ENCODE measurements around the gene PLCB1.

The PLCB1 gene

DNA sequence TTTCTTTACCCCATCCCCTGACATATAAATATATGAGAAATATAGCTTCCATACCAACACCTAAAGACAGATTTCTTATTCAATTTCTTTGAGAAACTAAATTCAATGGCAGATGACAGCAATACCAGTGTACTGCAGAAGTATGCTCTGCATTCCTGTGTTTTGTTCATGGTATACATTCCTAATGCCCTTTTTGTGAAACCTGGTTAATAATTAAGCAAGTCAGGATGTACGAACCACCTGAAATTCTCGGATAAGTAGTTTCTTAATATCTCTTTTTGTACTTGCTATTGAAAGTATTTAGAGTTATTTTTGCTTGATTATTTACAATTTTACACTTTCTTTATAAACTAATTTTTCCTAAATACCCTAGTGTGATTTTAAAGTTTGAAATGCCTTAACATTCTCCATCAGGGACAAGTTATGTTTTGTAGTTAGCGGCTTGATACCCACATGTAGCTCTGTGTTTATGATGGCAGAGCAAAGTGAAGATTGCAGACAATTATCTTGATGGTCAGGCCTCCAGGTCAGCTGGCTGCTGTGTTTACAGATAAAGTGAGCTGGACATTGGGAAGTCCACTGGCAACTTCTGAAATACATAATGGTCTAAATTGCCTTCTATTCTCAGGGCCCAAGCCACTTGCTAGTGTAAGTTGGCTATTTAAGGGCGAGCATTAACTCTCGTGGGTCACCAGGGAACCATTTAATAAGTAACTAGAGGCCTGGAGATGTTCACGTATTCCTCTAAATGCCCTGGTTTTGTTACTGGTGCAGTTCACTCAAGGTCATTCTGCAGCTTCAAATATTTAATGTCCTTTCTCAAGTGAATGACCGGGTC is 58.2 kb downstream of the PLCB1 start:
- no peaks in the 10 kb centered on the region for H3K4me1 ChIP-seq (ENCODE audit: control insufficient read depth, insufficient read depth, low read length)
- no peak overlapping the region for H3K27ac ChIP-seq (ENCODE audit: low read depth, low read length)
- H3K27me3 ChIP-seq (ENCODE audit: control insufficient read depth, insufficient read depth, low read length) = no peaks in the 10 kb centered on the region
- peaks cover 8% of the 10 kb centered on the region for H3K9me3 ChIP-seq (ENCODE audit: control insufficient read depth, insufficient read depth, low read depth, low read length)
- peaks cover 5% of the 10 kb centered on the region for H3K36me3 ChIP-seq (ENCODE audit: control insufficient read depth, insufficient read depth, low read length)
- no peak overlapping the region for H3K9ac ChIP-seq (ENCODE audit: low read length)
- no peak overlapping the region for H3K4me3 ChIP-seq (ENCODE audit: low read depth, low read length)

GRCh38 chr20:8194721-8195120 is 62.7 kb downstream of the PLCB1 start:
- H3K9me3 ChIP-seq (ENCODE audit: control insufficient read depth, insufficient read depth, low read depth, low read length) = peaks cover 8% of the 10 kb centered on the region
- H3K4me1 ChIP-seq (ENCODE audit: control insufficient read depth, insufficient read depth, low read length) = no peaks in the 10 kb centered on the region
- H3K9ac ChIP-seq (ENCODE audit: low read length) = no peak overlapping the region
- H3K4me3 ChIP-seq (ENCODE audit: low read depth, low read length) = no peak overlapping the region
- H3K27me3 ChIP-seq (ENCODE audit: control insufficient read depth, insufficient read depth, low read length) = no peaks in the 10 kb centered on the region
- H3K27ac ChIP-seq (ENCODE audit: low read depth, low read length) = no peak overlapping the region
- peaks cover 5% of the 10 kb centered on the region for H3K36me3 ChIP-seq (ENCODE audit: control insufficient read depth, insufficient read depth, low read length)

- Histone ChIP-seq H3K9ac (ENCODE audit: low read length) (no peak overlapping the region), H3K36me3 (ENCODE audit: control insufficient read depth, insufficient read depth, low read length) (peaks cover 5% of the 10 kb centered on the region), H3K27me3 (ENCODE audit: control insufficient read depth, insufficient read depth, low read length) (no peaks in the 10 kb centered on the region), H3K9me3 (ENCODE audit: control insufficient read depth, insufficient read depth, low read depth, low read length) (peaks cover 8% of the 10 kb centered on the region), H3K4me3 (ENCODE audit: low read depth, low read length) (no peak overlapping the region), H3K4me1 (ENCODE audit: control insufficient read depth, insufficient read depth, low read length) (no peaks in the 10 kb centered on the region), H3K27ac (ENCODE audit: low read depth, low read length) (no peak overlapping the region)
These were observed 64.0 kb downstream of the PLCB1 start for GRCh38 chr20:8196096-8196495.

DNA sequence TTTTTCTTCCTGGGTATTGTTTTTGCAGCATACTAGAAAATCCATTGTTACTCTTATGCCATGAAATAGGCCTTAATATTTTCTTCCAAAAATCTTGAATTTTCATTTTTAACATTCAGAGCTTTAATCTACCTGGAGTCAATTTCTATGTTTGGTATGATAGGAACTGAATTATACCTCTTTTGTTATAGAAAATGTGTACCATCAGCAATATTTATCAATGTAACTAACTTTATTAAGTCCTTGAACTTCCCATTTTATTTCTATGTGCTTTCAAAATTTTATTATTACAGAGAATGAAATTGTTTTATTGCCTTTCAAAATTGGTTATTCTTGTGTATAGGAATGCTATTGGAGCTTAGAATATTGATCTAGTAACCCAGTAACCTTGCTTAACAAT is 68.2 kb downstream of the PLCB1 start:
- H3K27me3 ChIP-seq (ENCODE audit: control insufficient read depth, insufficient read depth, low read length) = no peaks in the 10 kb centered on the region
- H3K9ac ChIP-seq (ENCODE audit: low read length) = no peak overlapping the region
- no peaks in the 10 kb centered on the region for H3K9me3 ChIP-seq (ENCODE audit: control insufficient read depth, insufficient read depth, low read depth, low read length)
- no peak overlapping the region for H3K27ac ChIP-seq (ENCODE audit: low read depth, low read length)
- H3K36me3 ChIP-seq (ENCODE audit: control insufficient read depth, insufficient read depth, low read length) = no peaks in the 10 kb centered on the region
- H3K4me3 ChIP-seq (ENCODE audit: low read depth, low read length) = no peak overlapping the region
- H3K4me1 ChIP-seq (ENCODE audit: control insufficient read depth, insufficient read depth, low read length) = no peaks in the 10 kb centered on the region

DNA sequence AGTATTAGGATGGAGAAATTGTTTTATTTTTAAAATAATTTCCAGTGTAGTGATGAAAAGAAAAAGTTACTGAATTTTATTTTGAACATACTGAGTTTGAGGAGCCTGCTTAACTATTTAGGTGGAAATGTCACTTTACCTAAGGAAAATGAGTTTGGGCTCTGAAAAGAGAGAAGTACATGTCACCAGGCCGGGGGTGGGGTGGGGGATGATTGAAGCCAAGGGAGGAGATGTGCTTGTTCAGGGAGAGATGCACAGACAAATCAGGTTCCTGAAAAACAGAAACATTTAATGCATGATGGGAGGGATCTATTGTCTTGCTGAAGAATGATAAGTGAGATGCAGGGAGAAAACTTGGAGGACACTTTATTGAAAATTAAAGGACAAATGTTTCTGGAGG is 71.3 kb downstream of the PLCB1 start:
- Histone ChIP-seq H3K9ac (ENCODE audit: low read length) (no peak overlapping the region), H3K27me3 (ENCODE audit: control insufficient read depth, insufficient read depth, low read length) (no peaks in the 10 kb centered on the region), H3K27ac (ENCODE audit: low read depth, low read length) (no peak overlapping the region), H3K36me3 (ENCODE audit: control insufficient read depth, insufficient read depth, low read length) (no peaks in the 10 kb centered on the region), H3K4me1 (ENCODE audit: control insufficient read depth, insufficient read depth, low read length) (no peaks in the 10 kb centered on the region), H3K4me3 (ENCODE audit: low read depth, low read length) (no peak overlapping the region), H3K9me3 (ENCODE audit: control insufficient read depth, insufficient read depth, low read depth, low read length) (no peaks in the 10 kb centered on the region)

GRCh38 chr20:8205996-8206395 is 73.9 kb downstream of the PLCB1 start:
- H3K9ac ChIP-seq (ENCODE audit: low read length) = no peak overlapping the region
- no peaks in the 10 kb centered on the region for H3K36me3 ChIP-seq (ENCODE audit: control insufficient read depth, insufficient read depth, low read length)
- H3K9me3 ChIP-seq (ENCODE audit: control insufficient read depth, insufficient read depth, low read depth, low read length) = no peaks in the 10 kb centered on the region
- H3K27ac ChIP-seq (ENCODE audit: low read depth, low read length) = no peak overlapping the region
- no peaks in the 10 kb centered on the region for H3K27me3 ChIP-seq (ENCODE audit: control insufficient read depth, insufficient read depth, low read length)
- no peak overlapping the region for H3K4me3 ChIP-seq (ENCODE audit: low read depth, low read length)
- H3K4me1 ChIP-seq (ENCODE audit: control insufficient read depth, insufficient read depth, low read length) = peaks cover 6% of the 10 kb centered on the region; the same call in 1 of the 2 replicates

GRCh38 chr20:8208226-8208625 is 76.2 kb downstream of the PLCB1 start:
- Histone ChIP-seq H3K27me3 (ENCODE audit: control insufficient read depth, insufficient read depth, low read length) (no peaks in the 10 kb centered on the region), H3K4me1 (ENCODE audit: control insufficient read depth, insufficient read depth, low read length) (peaks cover 11% of the 10 kb centered on the region; the same call in 1 of the 2 replicates), H3K4me3 (ENCODE audit: low read depth, low read length) (no peak overlapping the region), H3K9ac (ENCODE audit: low read length) (no peak overlapping the region), H3K36me3 (ENCODE audit: control insufficient read depth, insufficient read depth, low read length) (no peaks in the 10 kb centered on the region), H3K27ac (ENCODE audit: low read depth, low read length) (no peak overlapping the region), H3K9me3 (ENCODE audit: control insufficient read depth, insufficient read depth, low read depth, low read length) (no peaks in the 10 kb centered on the region)

GRCh38 chr20:8209061-8209460 is 77.0 kb downstream of the PLCB1 start:
- H3K4me1 ChIP-seq (ENCODE audit: control insufficient read depth, insufficient read depth, low read length) = peaks cover 19% of the 10 kb centered on the region
- no peaks in the 10 kb centered on the region for H3K36me3 ChIP-seq (ENCODE audit: control insufficient read depth, insufficient read depth, low read length)
- H3K27me3 ChIP-seq (ENCODE audit: control insufficient read depth, insufficient read depth, low read length) = no peaks in the 10 kb centered on the region
- H3K4me3 ChIP-seq (ENCODE audit: low read depth, low read length) = no peak overlapping the region
- H3K9me3 ChIP-seq (ENCODE audit: control insufficient read depth, insufficient read depth, low read depth, low read length) = no peaks in the 10 kb centered on the region
- no peak overlapping the region for H3K9ac ChIP-seq (ENCODE audit: low read length)
- H3K27ac ChIP-seq (ENCODE audit: low read depth, low read length) = no peak overlapping the region

GRCh38 chr20:8210749-8211148 is 78.7 kb downstream of the PLCB1 start:
- Histone ChIP-seq H3K36me3 (ENCODE audit: control insufficient read depth, insufficient read depth, low read length) (no peaks in the 10 kb centered on the region), H3K9ac (ENCODE audit: low read length) (no peak overlapping the region)

GRCh38 chr20:8212286-8212685 is 80.2 kb downstream of the PLCB1 start:
- no peaks in the 10 kb centered on the region for H3K36me3 ChIP-seq (ENCODE audit: control insufficient read depth, insufficient read depth, low read length)
- no peak overlapping the region for H3K27ac ChIP-seq (ENCODE audit: low read depth, low read length)
- H3K4me1 ChIP-seq (ENCODE audit: control insufficient read depth, insufficient read depth, low read length) = peaks cover 31% of the 10 kb centered on the region
- H3K27me3 ChIP-seq (ENCODE audit: control insufficient read depth, insufficient read depth, low read length) = no peaks in the 10 kb centered on the region
- no peaks in the 10 kb centered on the region for H3K9me3 ChIP-seq (ENCODE audit: control insufficient read depth, insufficient read depth, low read depth, low read length)
- H3K9ac ChIP-seq (ENCODE audit: low read length) = no peak overlapping the region
- no peak overlapping the region for H3K4me3 ChIP-seq (ENCODE audit: low read depth, low read length)

More at GRCh38 chr20:8210749-8211148, 78.7 kb downstream of the PLCB1 start:
- Histone ChIP-seq H3K9me3 (ENCODE audit: control insufficient read depth, insufficient read depth, low read depth, low read length) (no peaks in the 10 kb centered on the region), H3K4me3 (ENCODE audit: low read depth, low read length) (no peak overlapping the region), H3K27me3 (ENCODE audit: control insufficient read depth, insufficient read depth, low read length) (no peaks in the 10 kb centered on the region), H3K4me1 (ENCODE audit: control insufficient read depth, insufficient read depth, low read length) (peaks cover 31% of the 10 kb centered on the region), H3K27ac (ENCODE audit: low read depth, low read length) (no peak overlapping the region)

- no peak overlapping the region for H3K27ac ChIP-seq (ENCODE audit: low read depth, low read length)
- H3K27me3 ChIP-seq (ENCODE audit: control insufficient read depth, insufficient read depth, low read length) = no peaks in the 10 kb centered on the region
- peaks cover 31% of the 10 kb centered on the region for H3K4me1 ChIP-seq (ENCODE audit: control insufficient read depth, insufficient read depth, low read length)
- no peak overlapping the region for H3K4me3 ChIP-seq (ENCODE audit: low read depth, low read length)
- no peaks in the 10 kb centered on the region for H3K36me3 ChIP-seq (ENCODE audit: control insufficient read depth, insufficient read depth, low read length)
- no peak overlapping the region for H3K9ac ChIP-seq (ENCODE audit: low read length)
- no peaks in the 10 kb centered on the region for H3K9me3 ChIP-seq (ENCODE audit: control insufficient read depth, insufficient read depth, low read depth, low read length)
These were observed 81.2 kb downstream of the PLCB1 start for GRCh38 chr20:8213270-8213669.

Data from HUES6 (cell line).